ENCODE results near the gene SH3GL3.

DNA sequence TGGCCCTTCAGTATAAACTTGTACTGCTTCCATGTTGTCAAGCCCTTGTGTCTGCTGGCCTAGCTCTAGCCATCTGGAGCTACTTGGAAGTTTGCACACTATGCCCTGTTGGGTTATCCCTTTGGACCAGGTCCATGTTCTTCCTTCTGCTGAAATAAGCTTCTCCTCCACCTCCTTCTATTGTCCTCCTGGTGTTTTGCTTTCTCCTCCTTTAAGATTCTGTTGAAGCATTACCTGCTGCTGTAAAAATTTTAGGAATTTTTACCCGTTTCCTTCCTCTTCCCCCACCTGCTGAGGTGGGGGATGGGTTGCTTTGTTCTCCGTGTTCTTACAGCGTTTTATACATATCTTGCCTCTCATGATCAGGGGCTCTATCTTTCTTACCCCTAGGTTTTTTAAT, 51.7 kb downstream of the SH3GL3 start:
- TF ChIP-seq, protein P1, sequence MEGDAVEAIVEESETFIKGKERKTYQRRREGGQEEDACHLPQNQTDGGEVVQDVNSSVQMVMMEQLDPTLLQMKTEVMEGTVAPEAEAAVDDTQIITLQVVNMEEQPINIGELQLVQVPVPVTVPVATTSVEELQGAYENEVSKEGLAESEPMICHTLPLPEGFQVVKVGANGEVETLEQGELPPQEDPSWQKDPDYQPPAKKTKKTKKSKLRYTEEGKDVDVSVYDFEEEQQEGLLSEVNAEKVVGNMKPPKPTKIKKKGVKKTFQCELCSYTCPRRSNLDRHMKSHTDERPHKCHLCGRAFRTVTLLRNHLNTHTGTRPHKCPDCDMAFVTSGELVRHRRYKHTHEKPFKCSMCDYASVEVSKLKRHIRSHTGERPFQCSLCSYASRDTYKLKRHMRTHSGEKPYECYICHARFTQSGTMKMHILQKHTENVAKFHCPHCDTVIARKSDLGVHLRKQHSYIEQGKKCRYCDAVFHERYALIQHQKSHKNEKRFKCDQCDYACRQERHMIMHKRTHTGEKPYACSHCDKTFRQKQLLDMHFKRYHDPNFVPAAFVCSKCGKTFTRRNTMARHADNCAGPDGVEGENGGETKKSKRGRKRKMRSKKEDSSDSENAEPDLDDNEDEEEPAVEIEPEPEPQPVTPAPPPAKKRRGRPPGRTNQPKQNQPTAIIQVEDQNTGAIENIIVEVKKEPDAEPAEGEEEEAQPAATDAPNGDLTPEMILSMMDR (IDR thresholded peaks at IDR 0.05): no peak
- TF ChIP-seq POLR2A (IDR thresholded peaks at IDR 0.05) (no peak), POLR2AphosphoS5 (IDR thresholded peaks at IDR 0.05) (no peak)
